ENCODE results near the gene ARPC5.

DNA sequence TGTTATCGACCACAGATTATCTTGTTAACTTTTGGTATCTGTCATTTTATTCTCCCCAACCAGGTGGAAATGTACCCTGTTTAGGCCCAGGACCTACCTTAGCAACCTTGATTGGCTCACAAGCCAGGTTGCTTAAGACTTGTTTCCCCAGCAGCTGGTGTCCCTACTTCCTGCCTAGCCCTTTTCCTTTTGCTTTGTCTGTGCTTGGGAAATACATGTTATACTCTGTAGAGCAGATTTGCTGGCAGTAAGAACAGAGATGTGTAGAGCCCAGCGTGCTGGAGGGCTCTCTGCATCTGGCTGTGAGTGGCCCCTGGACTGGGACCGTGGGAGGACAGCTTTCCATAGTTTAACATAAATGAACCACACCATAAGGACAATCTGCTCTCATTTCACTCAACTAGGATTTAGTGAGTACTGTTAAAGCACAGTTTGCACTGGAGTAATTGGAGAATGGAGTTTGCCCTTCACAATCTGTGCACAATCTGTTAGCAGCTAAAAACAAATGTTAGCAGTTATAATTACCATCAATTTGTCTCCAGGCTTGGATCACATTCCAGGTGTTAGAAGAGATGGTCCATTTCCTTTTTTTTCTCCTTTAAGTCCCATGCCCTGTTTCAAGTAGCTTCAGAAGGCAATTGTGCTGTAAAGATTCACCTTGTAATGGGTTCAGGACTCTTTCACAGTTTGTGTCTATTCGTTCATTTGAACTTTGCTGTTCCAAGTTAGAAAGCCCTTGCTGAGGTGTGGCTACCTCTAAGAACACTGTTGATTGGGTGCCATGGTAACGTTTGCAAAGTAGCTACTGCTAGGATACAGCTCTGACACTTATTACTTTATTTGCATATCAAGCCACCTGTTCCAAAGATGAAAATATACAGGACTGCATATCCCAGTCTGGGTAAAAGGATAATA, 17.2 kb upstream of the ARPC5 start, which contains the start of gene APOBEC4:
- TF ChIP-seq CTCF (IDR thresholded peaks at IDR 0.05; ENCODE audit: low read length) = no peak
- no peak for TF ChIP-seq EZH2 (IDR thresholded peaks at IDR 0.05; ENCODE audit: borderline replicate concordance, low read length)

All from OCI-LY1 (cell line).